Transverse colon (tissue), 4 donors: ENCODE measurements around the gene MRPL9. TPM values are rescaled to one million over a fixed set of nuclear protein-coding genes. Genes with fewer than 3 reads are reported as not detected.
"Not testable (repeated sequence)": the region's sequence is repeated elsewhere in the genome, so short reads cannot be mapped to it uniquely, and the experiment has no call there.

Source experiments
- DNase-seq: peaks from one replicate; pipeline ENCODE4 v3.0.0-alpha.2; 2019
- H3K27ac ChIP-seq, 4 donors: fragments of 200-600 bp; sonication (generic); 2 replicates each; pipeline ENCODE4 v1.5.1; 2016 to 2018; ENCODE audit warnings: inconsistent platforms in 4 of 4
- H3K27me3 ChIP-seq: fragments of 200-600 bp; sonication (generic); 2 replicates; pipeline ENCODE4 v1.5.1; 2017; ENCODE audit warnings: inconsistent platforms
- H3K36me3 ChIP-seq, 4 donors: fragments of 200-600 bp; sonication (generic); 2 replicates each; pipeline ENCODE4 v1.5.1; 2017 to 2019; ENCODE audit warnings: inconsistent platforms in 4 of 4
- H3K4me1 ChIP-seq, 4 donors: fragments of 200-600 bp; sonication (generic); 2 replicates each; pipeline ENCODE4 v1.5.1; 2017 to 2020; ENCODE audit warnings: inconsistent platforms in 4 of 4
- H3K4me3 ChIP-seq, 4 donors: fragments of 200-600 bp; sonication (generic); 1 replicate in 1 of 4; 2 replicates in 3 of 4; pipeline versions ENCODE4 v1.5.1 to v1.6.1; 2017 to 2019; ENCODE audit warnings: inconsistent platforms in 4 of 4
- H3K9me3 ChIP-seq, 2 donors: fragments of 200-600 bp; sonication (generic); 2 replicates each; pipeline ENCODE4 v1.5.1; 2017 to 2019; ENCODE audit warnings: inconsistent platforms in 2 of 2
- CTCF ChIP-seq, 5 experiments: fragments of 200-600 bp in 3 of 5; fragments of 450-650 bp in 2 of 5; sonication (generic) in 3 of 5; IDR thresholded peaks; 1 replicate in 2 of 5; 2 replicates in 3 of 5; pipeline ENCODE4 v1.5.1; 2016 to 2017; ENCODE audit warnings: antibody characterized with exemption in 5 of 5, inconsistent platforms in 3 of 5, mild to moderate bottlenecking in 2 of 5, moderate library complexity in 1 of 5
- EP300 ChIP-seq: sonication (generic); formaldehyde crosslinking; IDR thresholded peaks from one replicate; pipeline ENCODE4 v1.6.1; 2017; ENCODE audit warnings: antibody characterized with exemption, low read depth
- POLR2A ChIP-seq: fragments of 450-650 bp; IDR thresholded peaks from one replicate; pipeline ENCODE4 v1.6.1; 2016; ENCODE audit warnings: antibody characterized with exemption, mild to moderate bottlenecking, moderate library complexity
- POLR2AphosphoS5 ChIP-seq, 3 donors: sonication (generic); formaldehyde crosslinking; IDR thresholded peaks; one replicate each; pipeline ENCODE4 v1.6.1; 2016; ENCODE audit warnings: antibody characterized with exemption in 3 of 3
- WGBS, 2 donors: methylation state at CpG; one replicate each; pipeline ENCODE4 v1.1.5; 2018; ENCODE audit warnings: low coverage in 1 of 2; 5-methylcytosine and 5-hydroxymethylcytosine counted together
- in situ Hi-C, 4 donors: fragments of 200-750 bp; cut with MboI; loops; one replicate each; pipeline versions ENCODE4 v1.15.0 to v1.15.1; 2017; ENCODE audit warnings: low sequenced_read_pairs in 3 of 4, low pct_ligation_motif_present in 1 of 4, low pct_unique_long_range_greater_than_20kb in 1 of 4
- intact Hi-C: fragments of 100-400 bp; cut with DNase I; formaldehyde crosslinking; loops from one replicate; pipeline ENCODE4 v1.15.1; 2023; ENCODE audit warnings: low total_unique reads
- total RNA-seq, 4 donors: library from RNA; depleted of rRNA; stranded (reverse); fragments of >200 nt; gene quantifications; one replicate each; pipeline ENCODE4 v1.1.0, GENCODE V29; 2016

Gene MRPL9
- total RNA-seq, 4 donors from 2014 or later = 20.2 to 138 (median 40.1) TPM

GRCh38 chr1:151774256-151774922, 11.1 kb upstream of the MRPL9 start:
- WGBS, 2 donors = 68 to 83% methylated on average over 2 to 3 of the region's 3 CpGs
- Histone ChIP-seq H3K9me3 (no peaks in the 10 kb centered on the region), H3K4me3 (no peak overlapping the region), H3K4me1 (no peaks in the 10 kb centered on the region), H3K36me3 (peaks cover 0 to 20% (median 1%) of the 10 kb centered on the region in 4 donors), H3K27me3 (no peaks in the 10 kb centered on the region), H3K27ac (no peak overlapping the region)
- in situ Hi-C loops = no loop called here
- no peak for TF ChIP-seq CTCF (IDR thresholded peaks at IDR 0.05)
- no peak for TF ChIP-seq POLR2AphosphoS5 (IDR thresholded peaks at IDR 0.05)
- TF ChIP-seq EP300 = no peak
- TF ChIP-seq POLR2A = no peak
- no peak for DNase-seq
- intact Hi-C loops = no loop called here

- no peaks in the 10 kb centered on the region for H3K9me3 ChIP-seq
- H3K4me1 ChIP-seq = no peaks in the 10 kb centered on the region
- in situ Hi-C loops = no loop called here
- H3K4me3 ChIP-seq = no peak overlapping the region
- peaks cover 0 to 20% (median 1%) of the 10 kb centered on the region in 4 donors for H3K36me3 ChIP-seq
- 87 to 89% methylated on average over 3 to 5 of the region's 5 CpGs for WGBS, 2 donors
- no peaks in the 10 kb centered on the region for H3K27me3 ChIP-seq
- no peak overlapping the region for H3K27ac ChIP-seq
- intact Hi-C loops = no loop called here
- DNase-seq = no peak
- TF ChIP-seq CTCF (IDR thresholded peaks at IDR 0.05) (no peak), POLR2AphosphoS5 (IDR thresholded peaks at IDR 0.05) (no peak), POLR2A (no peak), EP300 (no peak)
These were observed 10.4 kb upstream of the MRPL9 start for GRCh38 chr1:151773702-151774101.

GRCh38 chr1:151769270-151769669, 6.0 kb upstream of the MRPL9 start:
- H3K4me1 ChIP-seq, H3K4me3 ChIP-seq, H3K27ac ChIP-seq, H3K36me3 ChIP-seq, intact Hi-C loops, in situ Hi-C loops, H3K9me3 ChIP-seq, H3K27me3 ChIP-seq, DNase-seq: not testable (repeated sequence)
- 97% methylated on average over 17 of the region's 34 CpGs; no CpG with 5 or more reads in 1 of the 2 donors for WGBS, 2 donors

GRCh38 chr1:151768351-151769066, 5.2 kb upstream of the MRPL9 start:
- H3K27me3 ChIP-seq, H3K9me3 ChIP-seq, in situ Hi-C loops, H3K36me3 ChIP-seq, DNase-seq, H3K4me1 ChIP-seq, H3K27ac ChIP-seq, H3K4me3 ChIP-seq, intact Hi-C loops: not testable (repeated sequence)
- 28 to 50% methylated on average over 2 to 3 of the region's 7 CpGs for WGBS, 2 donors

- Histone ChIP-seq H3K27me3 (no peaks in the 10 kb centered on the region), H3K27ac (peak overlapping the region; percentile 87 to 90 (median 88)), H3K4me1 (peaks cover 6 to 17% (median 14%) of the 10 kb centered on the region in 4 donors), H3K36me3 (peaks cover 0 to 12% (median 5%) of the 10 kb centered on the region in 4 donors), H3K4me3 (peak overlapping the region; percentile 67 to 80 (median 76)), H3K9me3 (no peaks in the 10 kb centered on the region)
- TF ChIP-seq POLR2A = no peak
- TF ChIP-seq EP300 = no peak
- no peak for TF ChIP-seq CTCF (IDR thresholded peaks at IDR 0.05)
- TF ChIP-seq POLR2AphosphoS5 (IDR thresholded peaks at IDR 0.05) = no peak
- 57 to 61% methylated on average over 10 of the region's 10 CpGs for WGBS, 2 donors
- DNase-seq = no peak
- in situ Hi-C loops (no loop called here), intact Hi-C loops (no loop called here)
These were observed 694 bp upstream of the MRPL9 start for GRCh38 chr1:151763990-151764389.
